Natural killer cell (primary cell): ENCODE data around the gene PSD. TPM values are rescaled to one million over a fixed set of nuclear protein-coding genes. Genes with fewer than 3 reads are reported as not detected.

ENCODE experiments used
- ATAC-seq, 3 donors: fragments of 150-1000 bp in 2 of 3; fragments of 200-7000 bp in 1 of 3; cut with Tn5 transposase; 1 replicate in 1 of 3; 2 replicates in 2 of 3; pipeline ENCODE4 v1.10.0; 2021; ENCODE audit warnings: mild to moderate bottlenecking in 2 of 3, moderate library complexity in 2 of 3
- DNase-seq, 2 donors: peaks; one replicate each; pipeline versions ENCODE4 v3.0.0 to v3.0.0-alpha.2; 2013 to 2021; ENCODE audit warnings: mixed read lengths in 1 of 2
- H3K27ac ChIP-seq: one replicate; pipeline ENCODE4 v1.5.1; 2013; ENCODE audit warnings: mild to moderate bottlenecking, low read length
- H3K27me3 ChIP-seq: one replicate; pipeline ENCODE4 v1.6.1; 2013; ENCODE audit warnings: low read length; ENCODE audit not compliant: control insufficient read depth, insufficient read depth
- H3K36me3 ChIP-seq: one replicate; pipeline ENCODE4 v1.6.1; 2013; ENCODE audit warnings: low read length; ENCODE audit not compliant: control insufficient read depth, insufficient read depth
- H3K4me1 ChIP-seq: one replicate; pipeline ENCODE4 v1.6.1; 2013; ENCODE audit warnings: low read length; ENCODE audit not compliant: control insufficient read depth, insufficient read depth
- H3K4me3 ChIP-seq: one replicate; pipeline ENCODE4 v1.5.1; 2013; ENCODE audit warnings: low read length
- H3K9me3 ChIP-seq: one replicate; pipeline ENCODE4 v1.6.1; 2013; ENCODE audit warnings: low read length; ENCODE audit not compliant: control insufficient read depth, insufficient read depth
- H3K27ac Mint-ChIP-seq, 2 donors: one replicate each; pipeline ENCODE4 v1.8.0; 2022; ENCODE audit warnings: mild to moderate bottlenecking in 2 of 2, mixed read lengths in 2 of 2, moderate library complexity in 1 of 2
- H3K27me3 Mint-ChIP-seq, 2 donors: one replicate each; pipeline ENCODE4 v1.8.0; 2022; ENCODE audit warnings: low read depth in 2 of 2, mixed read lengths in 2 of 2
- H3K36me3 Mint-ChIP-seq: one replicate; pipeline ENCODE4 v1.8.0; 2022; ENCODE audit warnings: mixed read lengths
- H3K4me1 Mint-ChIP-seq, 2 donors: one replicate each; pipeline ENCODE4 v1.8.0; 2022; ENCODE audit warnings: mixed read lengths in 2 of 2
- H3K4me3 Mint-ChIP-seq: one replicate; pipeline ENCODE4 v1.8.0; 2022; ENCODE audit warnings: mild to moderate bottlenecking, moderate library complexity, mixed read lengths
- H3K9me3 Mint-ChIP-seq, 2 donors: one replicate each; pipeline ENCODE4 v1.8.0; 2022; ENCODE audit warnings: mixed read lengths in 2 of 2
- WGBS: methylation state at CpG from one replicate; pipeline ENCODE4 v1.1.7; 2013; ENCODE audit warnings: missing lambda C conversion rate; ENCODE audit not compliant: insufficient coverage; 5-methylcytosine and 5-hydroxymethylcytosine counted together
- intact Hi-C: fragments of 100-400 bp; cut with micrococcal nuclease; formaldehyde crosslinking; loops from one replicate; pipeline ENCODE4 v1.14.2; 2022
- total RNA-seq, 4 donors: library from RNA; stranded (reverse); fragments of 120-200 nt in 1 of 4; gene quantifications; one replicate each; pipeline versions ENCODE4 v1.2.3 to v1.2.4, GENCODE V29; 2013 to 2022
- TF ChIP-seq, protein P1 (sequence below): fragments of 200-600 bp; IDR thresholded peaks from one replicate; pipeline ENCODE4 v1.8.0; 2022; ENCODE audit warnings: antibody characterized with exemption

Gene PSD
- total RNA-seq, 3 donors from 2014 or later (not counting 1 experiment from before 2014, with no cell fraction given), result 1.9 to 2.4 (median 2.1) TPM

DNA sequence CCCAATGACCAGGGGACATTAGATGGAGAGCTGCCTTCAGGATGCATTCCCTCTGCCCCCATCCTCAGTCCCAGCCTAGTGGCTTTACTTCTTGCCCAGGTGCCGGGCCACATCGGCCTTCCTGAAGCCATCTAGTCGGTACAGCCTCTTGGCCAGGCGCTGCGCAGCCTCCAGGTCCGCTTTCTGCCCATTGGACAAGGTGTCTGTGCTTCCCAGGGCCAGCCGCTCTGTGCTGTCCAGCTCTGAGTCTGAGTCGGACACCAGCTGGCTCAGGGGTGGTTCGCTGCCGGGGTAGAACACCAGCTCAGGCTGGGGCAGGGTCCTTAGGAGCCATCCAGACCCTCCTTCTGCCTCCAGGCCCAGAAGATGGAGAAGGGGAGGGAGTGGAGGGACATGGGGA is 6.3 kb downstream of the PSD start:
- no peak overlapping the region for H3K27ac Mint-ChIP-seq
- Histone ChIP-seq H3K36me3 (no peaks in the 10 kb centered on the region), H3K27ac (no peak overlapping the region), H3K27me3 (peaks cover 49% of the 10 kb centered on the region), H3K4me3 (no peak overlapping the region), H3K4me1 (peaks cover 20% of the 10 kb centered on the region), H3K9me3 (no peaks in the 10 kb centered on the region)
- no peak for DNase-seq
- TF ChIP-seq, protein P1, sequence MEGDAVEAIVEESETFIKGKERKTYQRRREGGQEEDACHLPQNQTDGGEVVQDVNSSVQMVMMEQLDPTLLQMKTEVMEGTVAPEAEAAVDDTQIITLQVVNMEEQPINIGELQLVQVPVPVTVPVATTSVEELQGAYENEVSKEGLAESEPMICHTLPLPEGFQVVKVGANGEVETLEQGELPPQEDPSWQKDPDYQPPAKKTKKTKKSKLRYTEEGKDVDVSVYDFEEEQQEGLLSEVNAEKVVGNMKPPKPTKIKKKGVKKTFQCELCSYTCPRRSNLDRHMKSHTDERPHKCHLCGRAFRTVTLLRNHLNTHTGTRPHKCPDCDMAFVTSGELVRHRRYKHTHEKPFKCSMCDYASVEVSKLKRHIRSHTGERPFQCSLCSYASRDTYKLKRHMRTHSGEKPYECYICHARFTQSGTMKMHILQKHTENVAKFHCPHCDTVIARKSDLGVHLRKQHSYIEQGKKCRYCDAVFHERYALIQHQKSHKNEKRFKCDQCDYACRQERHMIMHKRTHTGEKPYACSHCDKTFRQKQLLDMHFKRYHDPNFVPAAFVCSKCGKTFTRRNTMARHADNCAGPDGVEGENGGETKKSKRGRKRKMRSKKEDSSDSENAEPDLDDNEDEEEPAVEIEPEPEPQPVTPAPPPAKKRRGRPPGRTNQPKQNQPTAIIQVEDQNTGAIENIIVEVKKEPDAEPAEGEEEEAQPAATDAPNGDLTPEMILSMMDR, result no peak
- ATAC-seq, result no peak
- peaks cover 9 to 19% of the 10 kb centered on the region in 2 donors for H3K4me1 Mint-ChIP-seq
- intact Hi-C loops, result no loop called here
- WGBS, result 94% methylated on average over 10 of the region's 10 CpGs
- H3K36me3 Mint-ChIP-seq, result no peaks in the 10 kb centered on the region
- H3K27me3 Mint-ChIP-seq, result peaks cover 46 to 60% of the 10 kb centered on the region in 2 donors
- H3K4me3 Mint-ChIP-seq, result no peak overlapping the region
- H3K9me3 Mint-ChIP-seq, result no peaks in the 10 kb centered on the region

DNA sequence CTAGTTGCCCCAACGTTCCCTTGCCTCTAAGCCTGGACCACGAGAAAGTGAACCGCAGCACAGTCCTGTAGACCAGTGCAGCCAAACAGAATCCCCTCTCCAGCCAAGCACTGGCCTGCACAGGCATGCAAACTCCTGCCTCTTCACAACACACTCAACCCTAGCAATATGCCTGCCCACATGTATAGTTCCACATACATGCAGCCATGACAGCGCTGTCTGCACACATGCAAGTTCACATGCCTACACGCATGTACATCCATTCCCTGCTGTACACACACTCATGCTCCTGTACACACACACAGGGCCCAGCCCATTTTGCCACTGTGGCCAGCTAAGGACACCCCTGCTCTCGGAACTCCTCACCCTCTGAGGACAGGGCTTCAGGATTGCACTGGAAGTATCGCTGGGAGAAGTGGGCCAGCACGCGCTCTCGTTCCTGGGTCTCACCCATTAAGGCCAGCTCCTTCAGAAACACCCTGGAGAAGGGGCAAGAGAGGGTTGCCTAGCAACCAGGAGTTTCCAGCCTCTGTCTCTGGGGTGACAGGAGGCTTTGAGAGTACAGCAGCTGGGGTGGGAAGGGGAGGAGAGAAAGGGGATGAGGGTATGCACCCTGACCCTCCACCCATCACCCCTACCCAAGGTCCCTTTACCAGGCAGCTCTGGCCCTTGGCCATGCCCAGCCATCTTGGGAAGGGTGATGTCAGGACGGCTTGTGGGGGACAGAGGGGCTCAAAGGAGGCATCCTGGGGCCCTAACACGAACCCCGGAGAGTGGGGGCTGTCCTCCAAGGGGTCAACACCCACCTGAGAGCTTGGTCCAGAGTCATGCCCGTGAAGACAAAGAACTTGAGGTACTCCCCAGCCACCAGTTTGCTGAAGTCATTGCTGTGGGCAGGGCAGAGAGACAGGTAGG is 7.0 kb downstream of the PSD start:
- peaks cover 42% of the 10 kb centered on the region for H3K27me3 ChIP-seq
- no peak for ATAC-seq
- Mint-ChIP-seq H3K27me3 (peaks cover 43 to 56% of the 10 kb centered on the region in 2 donors), H3K4me1 (peaks cover 9 to 19% of the 10 kb centered on the region in 2 donors), H3K9me3 (no peaks in the 10 kb centered on the region), H3K36me3 (no peaks in the 10 kb centered on the region), H3K4me3 (peak overlapping the region; percentile 61), H3K27ac (no peak overlapping the region)
- no peak overlapping the region for H3K4me3 ChIP-seq
- no peaks in the 10 kb centered on the region for H3K9me3 ChIP-seq
- 92% methylated on average over 14 of the region's 14 CpGs for WGBS
- no peaks in the 10 kb centered on the region for H3K36me3 ChIP-seq
- TF ChIP-seq, protein P1, result no peak
- H3K27ac ChIP-seq, result no peak overlapping the region
- H3K4me1 ChIP-seq, result peaks cover 20% of the 10 kb centered on the region
- intact Hi-C loops, result no loop called here
- peak in 1 of 2 donors; percentile 22 for DNase-seq

- H3K27me3 Mint-ChIP-seq, result peaks cover 43 to 47% of the 10 kb centered on the region in 2 donors
- TF ChIP-seq, protein P1, result no peak
- ATAC-seq (no peak), DNase-seq (peak in 1 of 2 donors; percentile 78)
- Histone ChIP-seq H3K27me3 (peaks cover 34% of the 10 kb centered on the region), H3K36me3 (no peaks in the 10 kb centered on the region), H3K27ac (no peak overlapping the region), H3K4me1 (peaks cover 20% of the 10 kb centered on the region), H3K9me3 (no peaks in the 10 kb centered on the region), H3K4me3 (no peak overlapping the region)
- H3K27ac Mint-ChIP-seq, result no peak overlapping the region
- peaks cover 9 to 15% of the 10 kb centered on the region in 2 donors for H3K4me1 Mint-ChIP-seq
- no peaks in the 10 kb centered on the region for H3K36me3 Mint-ChIP-seq
- no peaks in the 10 kb centered on the region for H3K9me3 Mint-ChIP-seq
- peak overlapping the region; percentile 78 for H3K4me3 Mint-ChIP-seq
- intact Hi-C loops, result no loop called here
- 3% methylated on average over 48 of the region's 48 CpGs for WGBS
Observed at GRCh38 chr10:102410429-102411073, 8.0 kb downstream of the PSD start.
